ENCODE data around the gene TCF25.

The TCF25 gene

DNA sequence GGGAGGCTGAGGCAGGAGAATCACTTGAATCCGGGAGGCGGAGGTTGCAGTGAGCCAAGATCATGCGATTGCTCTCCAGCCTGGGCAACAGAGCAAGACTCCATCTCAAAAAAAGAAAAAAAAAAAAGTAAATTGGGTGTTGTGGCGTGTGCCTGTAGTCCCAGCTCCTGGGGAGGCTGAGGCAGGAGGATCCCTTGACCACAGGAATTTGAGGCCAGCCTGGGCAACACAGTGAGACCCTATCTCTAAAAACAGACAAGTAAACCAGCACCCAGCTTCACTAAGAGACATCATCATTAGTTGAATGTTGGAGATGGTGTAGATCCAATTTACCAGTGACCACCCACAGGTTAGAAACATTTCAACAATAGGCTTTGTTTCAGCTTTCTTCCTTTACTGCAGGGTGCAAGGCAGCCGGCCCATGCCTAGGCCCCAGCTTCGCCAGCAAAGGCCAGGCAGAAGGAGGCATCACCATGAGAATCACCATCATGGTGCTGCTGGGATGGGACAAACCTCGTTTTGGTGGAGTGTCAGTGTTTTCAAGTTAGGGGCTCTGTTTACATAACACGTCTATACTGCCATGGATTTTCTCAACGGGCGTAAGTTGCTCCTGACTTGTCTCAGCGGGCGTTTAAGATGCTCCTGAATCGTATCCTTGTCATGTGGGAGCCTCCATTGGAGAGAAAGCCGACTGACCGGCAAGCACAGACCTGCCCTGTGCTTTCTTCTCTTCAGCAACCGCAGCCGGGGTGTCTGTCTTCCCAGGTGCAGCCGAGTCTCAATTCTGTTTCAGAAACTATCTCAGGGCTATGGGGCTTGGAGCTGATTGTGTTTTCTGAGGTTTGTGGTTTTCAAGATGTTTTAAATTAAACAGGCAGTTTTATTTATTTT is 7.3 kb downstream of the TCF25 start:
- no peak for DNase-seq

DNA sequence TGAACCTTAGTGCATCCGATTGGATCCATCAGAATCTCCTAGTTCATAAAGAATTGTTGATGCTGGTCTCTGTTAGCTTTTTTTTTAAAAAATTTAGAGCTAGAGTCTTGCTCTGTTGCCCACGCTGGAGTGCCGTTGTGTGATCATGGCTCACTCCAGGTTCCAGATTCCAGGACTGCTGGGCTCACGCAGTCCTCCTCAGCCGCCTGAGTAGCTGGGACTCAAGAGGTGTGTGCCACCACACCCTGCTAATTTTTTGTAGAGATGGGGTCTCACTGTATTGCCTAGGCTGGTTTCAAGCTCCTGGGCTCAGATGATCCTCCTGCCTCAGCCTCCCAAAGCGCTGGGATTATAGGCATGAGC is 8.0 kb downstream of the TCF25 start:
- DNase-seq: no peak

DNA sequence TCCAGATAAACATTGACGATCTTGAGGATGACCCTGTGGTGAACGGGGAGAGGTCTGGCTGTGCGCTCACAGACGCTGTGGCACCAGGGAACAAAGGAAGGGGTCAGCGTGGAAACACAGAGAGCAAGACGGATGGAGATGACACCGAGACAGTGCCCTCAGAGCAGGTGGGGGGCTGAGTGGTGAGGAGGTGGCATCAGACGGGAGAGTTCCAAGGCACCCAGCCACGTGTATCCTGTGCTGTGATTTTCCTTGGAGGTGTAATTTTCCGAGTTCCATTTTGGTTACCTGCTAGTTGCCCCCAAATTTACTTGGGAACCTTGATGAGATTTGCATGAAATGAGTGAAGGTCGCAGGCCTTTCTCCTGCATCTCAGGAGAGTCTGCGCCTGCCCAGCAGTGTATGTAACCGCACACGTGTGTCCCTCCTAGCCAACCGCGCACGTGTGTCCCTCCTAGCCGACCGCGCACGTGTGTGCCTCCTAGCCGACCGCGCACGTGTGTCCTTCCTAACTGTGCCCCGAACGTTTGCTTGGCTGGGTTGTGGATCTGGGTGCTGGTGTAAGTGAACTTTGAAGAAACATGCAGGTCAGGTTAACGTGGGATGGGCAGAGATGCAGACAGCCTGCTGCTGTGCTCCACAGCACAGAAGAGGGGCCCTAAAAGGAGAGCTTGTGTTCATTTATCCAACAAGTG is 10.1 kb downstream of the TCF25 start:
- no peak for DNase-seq

GRCh38 chr16:89884041-89884421 is 10.6 kb downstream of the TCF25 start:
- DNase-seq: no peak

DNA sequence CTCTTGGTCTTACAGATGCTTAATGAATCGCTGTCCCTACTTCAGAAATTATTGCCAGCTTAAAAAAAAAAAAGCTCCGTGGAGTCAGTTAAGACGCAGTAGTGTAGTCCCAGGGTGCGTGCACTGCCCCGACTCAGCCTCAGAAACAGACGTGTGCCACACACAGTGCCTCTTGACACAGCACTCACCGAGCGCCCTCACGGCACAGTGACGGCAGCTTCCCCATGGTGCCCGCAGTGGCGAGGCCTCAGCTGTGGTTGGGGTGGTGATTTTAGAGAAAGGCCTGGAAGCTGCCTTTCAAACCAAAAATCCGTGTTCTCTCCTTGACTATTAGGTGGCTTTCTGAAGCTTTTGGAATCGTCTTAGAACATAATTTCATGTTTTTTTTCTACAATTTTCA is 13.9 kb downstream of the TCF25 start:
- no peak for DNase-seq

DNA sequence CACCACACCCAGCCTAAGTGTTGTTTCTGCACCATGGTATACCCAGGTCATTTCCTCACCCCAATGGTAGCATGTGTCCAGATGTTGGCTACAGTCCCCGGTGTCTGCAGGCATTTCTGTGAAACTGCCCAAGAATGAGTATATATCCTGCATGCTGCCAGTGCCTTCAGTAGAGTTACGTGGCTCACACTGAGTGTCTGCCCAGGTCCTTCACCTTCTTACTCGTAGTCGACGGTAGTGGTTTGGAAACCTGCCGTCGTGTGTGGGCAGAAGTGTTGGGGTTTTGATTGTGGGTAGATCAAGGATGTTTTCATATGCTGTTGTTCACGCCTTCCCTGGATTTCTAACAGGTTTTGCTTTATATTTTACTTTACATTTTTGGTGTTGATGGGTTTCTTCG is 16.8 kb downstream of the TCF25 start:
- no peak for DNase-seq

DNA sequence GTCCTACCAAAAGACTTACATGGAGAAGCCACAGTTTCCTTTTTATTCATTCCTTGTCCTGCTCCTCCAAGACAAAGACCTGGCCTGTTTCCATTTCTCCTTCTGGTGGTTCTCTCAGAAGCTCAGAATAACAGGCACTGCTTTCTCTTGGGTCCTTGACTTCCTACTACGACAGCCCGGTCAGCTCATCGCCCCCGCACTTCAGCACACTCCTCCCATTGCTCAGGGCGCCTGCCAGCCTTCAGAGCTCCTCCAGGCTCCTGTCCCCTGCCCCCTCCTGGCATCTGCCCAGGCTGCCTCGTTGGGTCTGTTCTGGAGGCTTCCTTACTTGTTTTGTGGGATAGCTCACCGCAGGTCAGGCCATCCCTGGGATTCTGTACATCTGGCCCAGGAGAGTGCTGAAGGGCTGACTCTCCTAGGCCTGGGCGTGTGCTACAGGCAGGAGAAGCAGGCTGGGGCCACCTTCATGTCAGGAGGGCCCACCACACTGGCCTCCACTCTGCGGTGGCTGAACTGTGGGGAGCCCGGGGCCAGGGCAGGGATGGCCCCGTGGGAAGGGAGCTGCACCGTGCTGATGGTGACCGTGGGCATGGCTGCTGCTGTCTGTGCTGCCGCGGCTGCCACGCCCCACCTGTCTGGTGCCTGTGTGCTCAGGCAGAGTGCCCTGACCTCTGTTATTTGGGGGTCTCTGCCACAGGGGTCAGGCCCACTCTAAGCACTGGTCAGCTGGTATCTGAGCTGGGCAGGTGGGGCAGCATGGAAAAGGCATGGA is 17.7 kb downstream of the TCF25 start:
- no peak for DNase-seq

DNA sequence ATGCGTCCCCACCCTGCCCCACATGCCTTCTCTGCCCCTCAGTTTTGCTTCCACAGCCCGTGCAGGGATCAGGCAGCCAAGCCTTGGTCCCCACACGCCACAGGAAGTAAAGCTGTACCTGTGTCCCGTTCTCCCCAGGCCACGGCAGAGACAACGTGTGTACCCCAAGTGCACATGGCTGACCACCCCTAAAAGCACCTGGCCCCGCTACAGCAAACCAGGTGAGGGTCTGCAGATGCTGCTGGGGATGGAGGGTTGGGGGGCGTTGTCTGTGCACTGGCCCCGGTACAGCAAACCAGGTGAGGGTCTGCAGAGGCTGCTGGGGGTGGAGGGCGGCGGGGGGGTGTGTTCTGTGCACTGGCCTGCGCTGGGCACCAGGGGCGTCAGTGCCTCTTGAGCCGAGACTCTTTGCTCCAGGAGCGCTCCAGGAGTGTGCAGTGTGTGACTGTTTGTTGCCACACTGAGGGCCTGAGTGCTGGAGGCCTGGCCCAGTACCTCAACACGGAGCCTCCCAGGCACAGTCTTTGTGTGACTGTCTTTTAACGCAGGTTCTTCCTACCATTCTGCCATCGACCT is 18.8 kb downstream of the TCF25 start:
- no peak for DNase-seq

GRCh38 chr16:89892635-89893034 is 19.2 kb downstream of the TCF25 start:
- DNase-seq: no peak

- DNase-seq: no peak
These were observed 20.5 kb downstream of the TCF25 start for GRCh38 chr16:89893642-89894548.

GRCh38 chr16:89895482-89896250 is 22.3 kb downstream of the TCF25 start:
- DNase-seq: no peak

DNA sequence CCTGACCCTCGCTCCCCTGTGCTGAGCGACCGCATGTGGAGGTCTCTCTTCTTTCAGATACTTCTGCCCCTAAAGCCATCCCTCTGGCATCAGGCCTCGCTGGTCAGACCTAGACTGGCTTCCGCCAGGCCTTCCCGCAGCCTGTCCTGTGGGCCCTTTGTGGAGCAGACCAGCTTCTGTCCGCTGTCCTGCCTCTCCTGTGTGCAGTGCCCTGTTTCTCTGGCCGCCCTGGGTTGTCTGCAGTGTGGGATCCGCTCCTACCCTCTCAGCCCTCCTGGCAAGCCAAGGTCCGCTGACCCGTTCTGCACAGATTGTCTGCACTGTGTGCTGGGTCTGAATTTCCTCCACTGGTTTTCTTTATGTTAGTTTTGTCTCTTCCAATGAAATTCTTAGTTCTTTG is 23.8 kb downstream of the TCF25 start:
- no peak for DNase-seq

DNA sequence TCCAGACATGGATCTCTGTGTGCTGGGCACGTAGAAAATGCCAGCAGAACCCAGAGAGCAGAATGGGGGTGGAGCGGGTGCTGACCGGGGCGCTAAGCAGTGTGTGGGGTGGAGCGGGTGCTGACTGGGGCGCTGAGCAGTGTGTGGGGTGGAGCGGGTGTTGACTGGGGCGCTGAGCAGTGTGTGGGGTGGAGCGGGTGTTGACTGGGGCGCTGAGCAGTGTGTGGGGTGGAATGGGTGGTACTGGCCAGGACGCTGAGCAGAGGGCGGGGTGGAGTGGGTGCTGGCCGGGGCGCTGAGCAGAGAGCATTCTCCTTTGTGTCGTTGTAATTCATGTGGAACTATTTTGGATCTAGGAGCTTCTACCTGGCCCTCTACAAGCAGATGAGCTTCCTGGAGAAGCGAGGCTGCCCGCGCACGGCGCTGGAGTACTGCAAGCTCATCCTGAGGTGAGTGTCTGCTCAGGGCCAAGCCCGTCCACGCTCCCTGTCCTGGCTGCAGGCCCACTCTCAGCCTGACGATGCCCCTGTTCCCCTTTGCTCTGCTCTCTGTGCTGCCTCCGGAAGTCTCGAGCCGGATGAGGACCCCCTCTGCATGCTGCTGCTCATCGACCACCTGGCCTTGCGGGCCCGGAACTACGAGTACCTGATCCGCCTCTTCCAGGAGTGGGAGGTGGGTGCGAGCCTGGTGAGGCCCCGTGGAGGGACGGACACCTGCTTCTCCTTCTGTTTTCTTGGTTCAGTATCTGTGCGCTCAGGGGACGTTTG is 25.0 kb downstream of the TCF25 start:
- no peak for DNase-seq

- no peak for DNase-seq
These were observed 26.6 kb downstream of the TCF25 start for GRCh38 chr16:89899879-89900481.

DNA sequence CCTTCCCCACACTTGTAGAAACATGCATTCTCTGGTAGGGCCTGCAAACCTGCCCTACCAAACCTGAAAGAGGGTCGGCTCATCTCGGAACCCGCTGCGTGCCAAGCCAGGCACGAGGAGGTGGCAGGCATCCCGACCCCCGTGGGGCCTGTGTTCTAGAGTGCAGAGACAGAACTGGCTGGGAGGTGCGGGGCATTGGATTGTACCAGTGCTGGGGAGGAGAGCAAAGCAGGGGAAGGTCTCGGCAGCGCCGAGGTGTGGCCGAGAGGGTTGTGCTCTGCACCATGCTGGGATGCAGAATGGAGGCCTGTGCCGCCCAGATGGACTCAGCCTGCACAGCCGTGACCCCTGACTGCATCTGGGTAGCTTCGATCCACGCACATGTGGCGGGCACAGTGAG is 27.5 kb downstream of the TCF25 start:
- no peak for DNase-seq

DNA sequence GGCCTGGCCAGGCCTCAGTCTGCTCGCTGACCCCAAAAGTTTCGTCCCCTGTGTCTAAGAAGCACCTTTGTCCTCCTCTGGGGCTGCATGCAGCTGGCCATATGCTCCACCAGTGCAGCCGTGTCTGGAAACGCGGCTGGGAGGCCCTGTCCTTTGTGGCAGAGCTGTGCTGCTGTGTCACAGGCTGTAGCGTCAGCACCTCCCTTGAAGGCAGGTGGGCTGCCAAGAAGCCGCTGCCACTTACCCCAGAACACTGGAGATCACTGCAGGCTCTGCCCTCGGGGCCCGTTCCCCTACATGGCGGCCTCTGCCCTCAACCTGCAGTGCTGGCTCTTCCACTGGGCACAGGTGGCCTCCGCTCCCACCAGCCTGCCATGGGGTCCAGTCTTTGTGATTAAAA is 29.6 kb downstream of the TCF25 start:
- DNase-seq: no peak

GRCh38 chr16:89903908-89904515 is 30.6 kb downstream of the TCF25 start:
- no peak for DNase-seq

GRCh38 chr16:89904606-89905510 is 31.5 kb downstream of the TCF25 start:
- DNase-seq: no peak
